HG03575 (cell line): ENCODE measurements around the gene ZBTB4.

Experiments used
- ATAC-seq: cut with Tn5 transposase; IDR thresholded peaks from one replicate; pipeline ENCODE4 v1.9.1; 2021; ENCODE audit not compliant: unreplicated experiment, insufficient number of reproducible peaks, low FRiP score; ENCODE audit errors: extremely low read depth

ZBTB4 gene

GRCh38 chr17:7479213-7480088, at the start of gene ZBTB4:
TSS of gene ZBTB4 (minus strand) at chr17:7479631. CDS start at chr17:7466801, 12,830 bp downstream.
- ATAC-seq, result no peak

GRCh38 chr17:7528842-7529241, 49.4 kb upstream of the ZBTB4 start:
- no peak for ATAC-seq

DNA sequence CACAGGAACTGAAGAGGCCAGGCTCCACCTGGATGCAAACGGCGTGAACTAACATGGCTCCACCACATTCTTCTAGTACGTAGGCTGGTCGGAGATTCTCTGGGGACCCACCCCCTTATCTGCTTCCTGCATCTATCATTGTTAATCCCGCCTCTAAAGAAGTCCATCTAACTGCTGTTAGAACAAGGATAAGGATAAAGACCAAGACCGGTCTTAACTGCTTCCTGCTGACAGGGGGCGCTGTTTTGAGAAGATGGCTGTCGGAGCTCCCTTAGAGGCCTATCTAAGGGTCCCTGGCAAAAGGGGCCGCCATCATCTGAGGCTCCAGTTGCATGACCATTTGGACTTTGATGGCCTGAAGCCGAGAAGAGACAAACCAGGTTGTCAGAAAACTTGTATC, 43.6 kb upstream of the ZBTB4 start:
- ATAC-seq, result no peak

DNA sequence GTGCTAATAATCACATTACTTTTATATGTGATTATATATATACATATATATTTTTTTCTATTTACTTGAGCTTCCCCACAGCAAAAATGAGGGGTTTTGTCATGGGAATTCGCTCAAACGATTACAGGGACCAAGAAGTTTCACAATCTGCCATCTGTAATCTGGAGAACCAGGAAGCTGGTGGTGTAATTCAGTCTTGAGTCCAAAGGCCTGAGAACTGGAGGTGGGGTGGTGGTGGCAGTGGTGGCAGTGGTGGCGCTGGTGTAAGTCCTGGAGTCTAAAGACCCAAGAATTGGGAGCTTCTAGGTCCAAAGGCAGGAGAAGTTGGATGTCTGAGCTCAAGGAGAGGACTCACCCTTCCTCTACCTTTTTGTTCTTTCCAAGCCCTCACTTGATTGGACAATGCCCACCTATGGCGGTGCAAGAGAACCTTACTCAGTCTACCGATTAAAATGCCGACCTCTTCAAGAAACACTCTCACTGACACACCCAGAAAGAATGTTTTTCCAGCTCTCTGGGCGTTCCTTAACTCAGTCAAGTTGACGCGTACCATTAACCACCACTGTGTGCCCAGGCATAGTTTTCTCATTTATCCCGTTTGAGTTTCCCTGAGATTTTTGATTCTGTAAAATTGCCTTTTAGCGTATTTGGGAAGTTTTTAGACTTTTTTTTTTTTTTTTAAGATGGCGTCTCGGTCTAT, 36.6 kb upstream of the ZBTB4 start:
- ATAC-seq, result no peak

DNA sequence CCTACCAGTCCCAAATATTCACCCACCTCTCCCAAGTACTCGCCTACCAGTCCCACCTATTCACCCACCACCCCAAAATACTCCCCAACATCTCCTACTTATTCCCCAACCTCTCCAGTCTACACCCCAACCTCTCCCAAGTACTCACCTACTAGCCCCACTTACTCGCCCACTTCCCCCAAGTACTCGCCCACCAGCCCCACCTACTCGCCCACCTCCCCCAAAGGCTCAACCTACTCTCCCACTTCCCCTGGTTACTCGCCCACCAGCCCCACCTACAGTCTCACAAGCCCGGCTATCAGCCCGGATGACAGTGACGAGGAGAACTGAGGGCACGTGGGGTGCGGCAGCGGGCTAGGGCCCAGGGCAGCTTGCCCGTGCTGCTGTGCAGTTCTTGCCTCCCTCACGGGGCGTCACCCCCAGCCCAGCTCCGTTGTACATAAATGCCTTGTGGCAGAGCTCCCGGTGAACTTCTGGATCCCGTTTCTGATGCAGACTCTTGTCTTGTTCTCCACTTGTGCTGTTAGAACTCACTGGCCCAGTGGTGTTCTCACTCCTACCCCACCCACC, 34.5 kb upstream of the ZBTB4 start:
- no peak for ATAC-seq

- ATAC-seq, result no peak
These were observed 33.6 kb upstream of the ZBTB4 start for GRCh38 chr17:7512824-7513540.

- ATAC-seq, result no peak
These were observed 32.7 kb upstream of the ZBTB4 start for GRCh38 chr17:7512105-7512504.

GRCh38 chr17:7511108-7511507, 31.7 kb upstream of the ZBTB4 start:
- ATAC-seq, result no peak

DNA sequence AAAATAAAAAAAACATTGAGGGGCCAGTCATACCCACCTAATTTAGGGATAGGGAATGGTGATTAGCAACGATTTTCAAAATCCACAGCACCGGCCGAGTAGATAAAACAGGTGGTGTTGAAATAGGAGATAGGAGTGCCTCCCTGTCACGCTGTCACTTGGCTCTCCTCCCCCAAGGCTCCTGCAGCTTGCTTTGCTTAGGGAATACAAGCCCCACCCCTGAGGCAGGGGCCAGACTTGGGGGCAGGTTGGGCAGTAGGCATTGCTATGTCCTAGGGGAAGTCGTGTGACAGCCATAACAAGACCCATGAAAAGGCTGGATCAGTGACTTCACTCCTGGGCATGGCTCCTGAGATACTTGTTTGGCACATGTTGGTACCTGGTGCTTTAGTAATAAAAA, 30.5 kb upstream of the ZBTB4 start:
- ATAC-seq, result no peak

DNA sequence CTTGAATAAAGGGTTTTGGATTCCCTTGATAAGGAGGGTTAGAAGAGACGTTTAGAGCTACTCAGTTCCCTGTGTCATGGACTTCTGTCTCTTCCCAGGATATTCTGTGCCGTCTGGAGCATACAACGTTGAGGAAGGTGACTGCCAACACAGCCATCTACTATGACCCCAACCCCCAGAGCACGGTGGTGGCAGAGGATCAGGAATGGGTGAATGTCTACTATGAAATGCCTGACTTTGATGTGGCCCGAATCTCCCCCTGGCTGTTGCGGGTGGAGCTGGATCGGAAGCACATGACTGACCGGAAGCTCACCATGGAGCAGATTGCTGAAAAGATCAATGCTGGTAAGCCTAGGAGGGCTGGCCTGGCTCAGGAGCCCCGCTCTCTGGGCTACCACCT, 29.4 kb upstream of the ZBTB4 start:
- no peak for ATAC-seq

DNA sequence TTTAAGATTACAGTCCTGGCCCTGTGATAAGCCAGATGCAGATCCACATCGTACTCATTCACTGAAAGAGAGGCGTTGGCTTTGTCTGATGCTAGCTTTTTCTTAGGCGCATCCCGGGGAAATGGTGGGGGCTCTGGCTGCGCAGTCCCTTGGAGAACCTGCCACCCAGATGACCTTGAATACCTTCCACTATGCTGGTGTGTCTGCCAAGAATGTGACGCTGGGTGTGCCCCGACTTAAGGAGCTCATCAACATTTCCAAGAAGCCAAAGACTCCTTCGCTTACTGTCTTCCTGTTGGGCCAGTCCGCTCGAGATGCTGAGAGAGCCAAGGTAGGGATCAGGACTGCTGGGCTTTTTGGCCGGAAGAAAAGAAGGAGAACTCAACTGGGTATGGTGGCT, 28.7 kb upstream of the ZBTB4 start:
- ATAC-seq, result no peak

DNA sequence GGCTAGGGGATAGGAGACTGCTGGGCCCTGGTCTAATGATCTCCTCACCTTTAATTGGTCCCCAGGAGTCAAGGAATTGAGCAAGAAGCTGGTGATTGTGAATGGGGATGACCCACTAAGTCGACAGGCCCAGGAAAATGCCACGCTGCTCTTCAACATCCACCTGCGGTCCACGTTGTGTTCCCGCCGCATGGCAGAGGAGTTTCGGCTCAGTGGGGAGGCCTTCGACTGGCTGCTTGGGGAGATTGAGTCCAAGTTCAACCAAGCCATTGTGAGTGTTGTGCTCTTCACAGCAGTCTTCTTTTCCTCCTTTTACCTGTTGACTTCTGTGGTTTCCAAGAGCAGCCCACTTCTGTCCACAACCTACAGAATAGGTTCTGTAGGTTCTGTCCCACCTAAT, 24.1 kb upstream of the ZBTB4 start:
- no peak for ATAC-seq

- no peak for ATAC-seq
These were observed 23.6 kb upstream of the ZBTB4 start for GRCh38 chr17:7502987-7503386.

DNA sequence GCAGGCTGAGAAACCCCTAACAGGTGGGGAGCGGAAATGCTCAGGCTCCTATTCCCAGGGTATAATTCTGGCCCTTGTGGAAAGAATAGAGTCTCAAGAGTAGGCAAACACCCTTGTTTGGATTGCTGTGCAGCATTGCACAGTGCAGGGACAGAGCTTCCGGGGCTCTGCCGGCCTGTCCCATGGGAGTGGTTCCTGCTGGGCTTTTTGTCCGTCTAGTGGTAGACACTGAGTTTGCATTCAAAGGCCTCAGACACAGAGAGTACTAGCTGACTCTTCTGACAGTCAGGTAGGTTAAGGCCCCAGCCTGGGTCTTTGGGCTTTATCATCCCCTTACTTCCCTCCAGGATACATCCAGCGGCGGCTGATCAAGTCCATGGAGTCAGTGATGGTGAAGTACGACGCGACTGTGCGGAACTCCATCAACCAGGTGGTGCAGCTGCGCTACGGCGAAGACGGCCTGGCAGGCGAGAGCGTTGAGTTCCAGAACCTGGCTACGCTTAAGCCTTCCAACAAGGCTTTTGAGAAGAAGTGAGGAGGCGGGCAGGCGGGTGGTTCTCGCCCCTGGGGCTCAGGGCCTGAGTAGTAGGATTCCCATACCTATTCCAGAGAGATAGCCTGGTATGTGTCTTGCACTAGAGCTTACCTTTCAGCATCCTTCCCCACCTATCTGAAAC, 22.9 kb upstream of the ZBTB4 start:
- ATAC-seq, result no peak

- no peak for ATAC-seq
These were observed 22.3 kb upstream of the ZBTB4 start for GRCh38 chr17:7501729-7502128.

GRCh38 chr17:7499161-7499560, 19.7 kb upstream of the ZBTB4 start:
- no peak for ATAC-seq

DNA sequence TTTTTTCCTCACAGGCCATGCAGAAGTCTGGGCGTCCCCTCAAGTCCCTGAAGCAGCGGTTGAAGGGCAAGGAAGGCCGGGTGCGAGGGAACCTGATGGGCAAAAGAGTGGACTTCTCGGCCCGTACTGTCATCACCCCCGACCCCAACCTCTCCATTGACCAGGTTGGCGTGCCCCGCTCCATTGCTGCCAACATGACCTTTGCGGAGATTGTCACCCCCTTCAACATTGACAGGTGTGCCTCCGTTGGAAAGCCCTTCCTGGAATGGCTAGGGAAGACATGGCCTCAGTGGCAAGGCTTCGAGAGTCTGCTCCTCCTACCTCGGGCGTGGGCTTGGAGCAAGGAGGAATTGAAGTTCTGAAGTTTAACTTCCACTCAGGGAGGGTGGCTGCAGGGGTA, 18.2 kb upstream of the ZBTB4 start:
- ATAC-seq, result no peak

DNA sequence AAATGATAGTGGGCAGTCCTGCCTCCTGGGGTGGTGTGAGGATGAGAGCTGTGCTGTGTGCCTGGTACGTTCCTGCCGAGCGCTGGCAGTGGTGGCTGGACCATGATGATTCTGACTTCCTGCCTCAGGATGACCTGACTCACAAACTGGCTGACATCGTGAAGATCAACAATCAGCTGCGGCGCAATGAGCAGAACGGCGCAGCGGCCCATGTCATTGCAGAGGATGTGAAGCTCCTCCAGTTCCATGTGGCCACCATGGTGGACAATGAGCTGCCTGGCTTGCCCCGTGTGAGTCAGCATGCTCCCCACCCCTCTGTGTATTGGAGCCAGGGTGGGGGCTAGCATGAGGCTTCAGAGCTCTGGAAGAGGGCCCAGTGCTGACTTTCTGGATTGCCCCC, 17.8 kb upstream of the ZBTB4 start:
- no peak for ATAC-seq
